KMS-11 (cell line): ENCODE measurements around the gene SERPINA5.

Experiments used
- H2AFZ ChIP-seq: fragments of 200-600 bp; sonication (generic); 2 replicates; pipeline ENCODE4 v1.6.1; 2016; ENCODE audit warnings: antibody characterized with exemption, mixed run types, low read depth
- H3K27ac ChIP-seq: fragments of 200-600 bp; sonication (generic); 2 replicates; pipeline ENCODE4 v1.6.1; 2016; ENCODE audit warnings: mild to moderate bottlenecking, mixed run types
- H3K27me3 ChIP-seq: fragments of 200-600 bp; sonication (generic); 2 replicates; pipeline ENCODE4 v1.6.1; 2017; ENCODE audit warnings: mild to moderate bottlenecking, low read depth, mixed run types, moderate library complexity; ENCODE audit not compliant: insufficient read depth
- H3K36me3 ChIP-seq: fragments of 200-600 bp; sonication (generic); 2 replicates; pipeline ENCODE4 v1.6.1; 2017; ENCODE audit warnings: mild to moderate bottlenecking, mixed run types; ENCODE audit not compliant: insufficient read depth
- H3K4me1 ChIP-seq: fragments of 200-600 bp; sonication (generic); 2 replicates; pipeline ENCODE4 v1.6.1; 2016; ENCODE audit warnings: mild to moderate bottlenecking, low read depth, mixed run types; ENCODE audit not compliant: poor library complexity, severe bottlenecking
- H3K4me2 ChIP-seq: fragments of 200-600 bp; sonication (generic); 2 replicates; pipeline ENCODE4 v1.7.0; 2016; ENCODE audit warnings: mild to moderate bottlenecking, mixed run types
- H3K4me3 ChIP-seq: fragments of 200-600 bp; sonication (generic); IDR thresholded peaks from 2 replicates; pipeline ENCODE4 v1.6.1; 2017; ENCODE audit warnings: low read depth, low read length, mixed read lengths; ENCODE audit not compliant: insufficient read depth
- H3K79me2 ChIP-seq: fragments of 200-600 bp; sonication (generic); 2 replicates; pipeline ENCODE4 v1.6.1; 2016; ENCODE audit warnings: low read depth, mixed run types; ENCODE audit not compliant: insufficient read depth
- H3K9ac ChIP-seq: fragments of 200-600 bp; sonication (generic); 2 replicates; pipeline ENCODE4 v1.6.1; 2016; ENCODE audit warnings: mild to moderate bottlenecking, mixed run types
- H4K20me1 ChIP-seq: fragments of 200-600 bp; sonication (generic); 2 replicates; pipeline ENCODE4 v1.6.1; 2016; ENCODE audit warnings: mild to moderate bottlenecking, mixed run types; ENCODE audit not compliant: insufficient read depth
- CTCF ChIP-seq: fragments of 200-600 bp; sonication (generic); conservative IDR thresholded peaks from 2 replicates; pipeline ENCODE4 v1.6.1; 2017; ENCODE audit warnings: low read depth, mild to moderate bottlenecking, antibody characterized with exemption, low read length, moderate library complexity, mixed read lengths

Gene SERPINA5

GRCh38 chr14:94581127-94581999, at the start of gene SERPINA5:
Gene SERPINA5 (plus strand): TSS chr14:94581426. CDS start chr14:94587363, 5,937 bp downstream.
- H2AFZ ChIP-seq, result no peak within 1 kb of the TSS
- H3K79me2 ChIP-seq, result no peaks in the 10 kb centered on the region
- H3K27me3 ChIP-seq, result no peaks in the 10 kb centered on the region
- no peak within 1 kb of the TSS for H3K4me3 ChIP-seq
- H3K36me3 ChIP-seq, result no peaks in the 10 kb centered on the region
- H3K9ac ChIP-seq, result no peak within 1 kb of the TSS
- no peaks in the 10 kb centered on the region for H3K4me1 ChIP-seq
- no peaks in the 10 kb centered on the region for H4K20me1 ChIP-seq
- H3K27ac ChIP-seq, result no peak within 1 kb of the TSS
- H3K4me2 ChIP-seq, result no peak within 1 kb of the TSS
- TF ChIP-seq CTCF, result no peak

- Histone ChIP-seq H2AFZ (no peak overlapping the region), H3K27me3 (no peaks in the 10 kb centered on the region), H3K79me2 (no peaks in the 10 kb centered on the region), H3K4me1 (peaks cover 21% of the 10 kb centered on the region), H3K4me2 (no peak overlapping the region), H4K20me1 (no peaks in the 10 kb centered on the region), H3K9ac (no peak overlapping the region), H3K36me3 (no peaks in the 10 kb centered on the region), H3K27ac (no peak overlapping the region), H3K4me3 (no peak overlapping the region)
- TF ChIP-seq CTCF, result no peak
Measured at GRCh38 chr14:94532447-94532846, 48.8 kb upstream of the SERPINA5 start.

DNA sequence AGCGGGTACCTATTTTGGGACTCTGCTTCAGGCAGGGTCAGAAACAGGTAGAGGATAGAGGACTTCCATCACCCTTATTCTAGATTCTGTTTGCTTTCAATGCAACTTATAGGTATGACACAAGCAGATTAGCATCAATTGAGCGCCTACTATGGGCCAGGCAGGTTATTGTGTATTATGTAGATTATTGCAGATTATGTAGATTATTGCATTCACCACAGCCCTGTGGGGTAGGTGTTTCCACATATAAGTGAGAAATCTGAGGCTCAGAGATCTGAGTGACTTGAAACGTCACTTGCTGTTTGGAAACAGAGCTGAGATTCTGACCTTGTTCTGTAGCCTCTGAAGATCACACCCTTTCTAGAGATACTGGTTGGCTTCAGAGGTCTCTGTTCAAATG, 45.7 kb upstream of the SERPINA5 start:
- Histone ChIP-seq H3K36me3 (no peaks in the 10 kb centered on the region), H2AFZ (no peak overlapping the region), H3K79me2 (no peaks in the 10 kb centered on the region), H3K9ac (no peak overlapping the region), H4K20me1 (no peaks in the 10 kb centered on the region), H3K27me3 (no peaks in the 10 kb centered on the region), H3K27ac (no peak overlapping the region), H3K4me1 (peaks cover 21% of the 10 kb centered on the region), H3K4me3 (no peak overlapping the region), H3K4me2 (no peak overlapping the region)
- TF ChIP-seq CTCF, result no peak

DNA sequence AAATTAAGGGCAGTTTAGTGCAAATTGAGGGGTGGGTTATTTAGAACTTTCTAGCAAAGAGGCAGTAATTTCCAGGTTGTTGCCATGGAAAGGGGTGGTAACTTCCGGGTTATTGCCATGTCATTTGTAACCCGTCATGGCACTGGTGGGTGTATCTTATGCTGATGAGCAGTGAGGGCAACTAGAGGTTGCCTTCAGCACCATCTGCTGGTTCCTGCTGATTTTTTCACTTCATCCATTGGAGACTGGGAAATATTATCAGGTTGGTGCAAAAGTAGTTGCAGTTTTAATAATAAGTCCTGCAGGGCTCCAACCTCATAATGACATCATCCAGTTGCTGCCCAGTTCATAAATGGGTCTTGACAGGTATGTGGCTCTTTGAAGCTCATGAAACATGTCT, 44.4 kb upstream of the SERPINA5 start:
- no peak overlapping the region for H3K4me3 ChIP-seq
- H3K9ac ChIP-seq, result no peak overlapping the region
- no peak overlapping the region for H3K4me2 ChIP-seq
- no peak overlapping the region for H2AFZ ChIP-seq
- no peak for TF ChIP-seq CTCF
- H3K36me3 ChIP-seq, result no peaks in the 10 kb centered on the region
- no peaks in the 10 kb centered on the region for H3K27me3 ChIP-seq
- H3K79me2 ChIP-seq, result no peaks in the 10 kb centered on the region
- peaks cover 19% of the 10 kb centered on the region for H3K4me1 ChIP-seq
- H3K27ac ChIP-seq, result no peak overlapping the region
- no peaks in the 10 kb centered on the region for H4K20me1 ChIP-seq
